Astrocyte (in vitro differentiated cells and primary cell): Measurements from ENCODE around the gene CATSPERZ. TPM values are rescaled to one million over a fixed set of nuclear protein-coding genes. Genes with fewer than 3 reads are reported as not detected.

Source experiments
- DNase-seq: peaks from one replicate; pipeline ENCODE4 v3.0.0-alpha.2; 2010; ENCODE audit warnings: low read depth
- FAIRE-seq: peaks from 2 replicates; lab custom pipeline; 2011; peaks lifted over from hg19 to GRCh38; lab: Jason Lieb, UNC
- H2AFZ ChIP-seq: 2 replicates; pipeline ENCODE4 v1.6.0; 2012; ENCODE audit warnings: low read depth, low read length, inconsistent platforms
- H3K27ac ChIP-seq: 2 replicates; pipeline ENCODE4 v1.5.1; 2011; ENCODE audit warnings: low read depth, low read length, inconsistent platforms
- H3K27me3 ChIP-seq: 2 replicates; pipeline ENCODE4 v1.6.0; 2011; ENCODE audit warnings: low read length, inconsistent platforms; ENCODE audit not compliant: insufficient read depth
- H3K36me3 ChIP-seq: 2 replicates; pipeline ENCODE4 v1.5.1; 2011; ENCODE audit warnings: low read length, inconsistent platforms; ENCODE audit not compliant: insufficient read depth
- H3K4me1 ChIP-seq: 2 replicates; pipeline ENCODE4 v1.5.1; 2011; ENCODE audit warnings: low read length, inconsistent platforms; ENCODE audit not compliant: insufficient read depth
- H3K4me2 ChIP-seq: 2 replicates; pipeline ENCODE4 v1.6.0; 2012; ENCODE audit warnings: low read length, inconsistent platforms
- H3K4me3 ChIP-seq: 2 replicates; pipeline ENCODE4 v1.5.1; 2011; ENCODE audit warnings: low read depth, mild to moderate bottlenecking, low read length, inconsistent platforms; ENCODE audit not compliant: insufficient read depth
- H3K79me2 ChIP-seq: 2 replicates; pipeline ENCODE4 v1.6.0; 2012; ENCODE audit warnings: mild to moderate bottlenecking, low read length, inconsistent platforms; ENCODE audit not compliant: insufficient read depth
- H3K9ac ChIP-seq: 2 replicates; pipeline ENCODE4 v1.6.0; 2012; ENCODE audit warnings: mild to moderate bottlenecking, low read length, inconsistent platforms
- H3K9me3 ChIP-seq: 2 replicates; pipeline ENCODE4 v1.5.1; 2012; ENCODE audit warnings: low read depth, mild to moderate bottlenecking, low read length, inconsistent platforms; ENCODE audit not compliant: insufficient read depth
- H4K20me1 ChIP-seq: 2 replicates; pipeline ENCODE4 v1.6.0; 2012; ENCODE audit warnings: low read length, inconsistent platforms; ENCODE audit not compliant: insufficient read depth
- H3K27ac Mint-ChIP-seq: one replicate; pipeline ENCODE4 v1.8.0; 2021; ENCODE audit warnings: mild to moderate bottlenecking, mixed read lengths; ENCODE audit not compliant: unreplicated experiment
- H3K27me3 Mint-ChIP-seq: one replicate; pipeline ENCODE4 v1.8.0; 2021; ENCODE audit warnings: low read depth, mixed read lengths; ENCODE audit not compliant: unreplicated experiment
- H3K36me3 Mint-ChIP-seq: one replicate; pipeline ENCODE4 v1.8.0; 2021; ENCODE audit warnings: low read depth, mixed read lengths; ENCODE audit not compliant: unreplicated experiment
- H3K4me1 Mint-ChIP-seq: one replicate; pipeline ENCODE4 v1.8.0; 2021; ENCODE audit warnings: low read depth, mixed read lengths; ENCODE audit not compliant: unreplicated experiment
- H3K4me3 Mint-ChIP-seq: one replicate; pipeline ENCODE4 v1.8.0; 2021; ENCODE audit warnings: mild to moderate bottlenecking, moderate library complexity, mixed read lengths; ENCODE audit not compliant: unreplicated experiment
- H3K9me3 Mint-ChIP-seq: one replicate; pipeline ENCODE4 v1.8.0; 2021; ENCODE audit warnings: mild to moderate bottlenecking, mixed read lengths; ENCODE audit not compliant: unreplicated experiment
- CTCF ChIP-seq: IDR thresholded peaks from 2 replicates; pipeline ENCODE4 v1.5.1; 2011; ENCODE audit warnings: low read depth, mild to moderate bottlenecking, inconsistent platforms, low read length, moderate library complexity; ENCODE audit not compliant: insufficient read depth
- EZH2 ChIP-seq: IDR thresholded peaks from 2 replicates; pipeline ENCODE4 v1.6.1; 2012; ENCODE audit warnings: mild to moderate bottlenecking, low read length, inconsistent platforms; ENCODE audit not compliant: insufficient read depth
- total RNA-seq: library from RNA; stranded (reverse); gene quantifications from 2 replicates; pipeline ENCODE4 v1.2.1, GENCODE V29; 2021

Gene CATSPERZ
- total RNA-seq, 1 donor from 2014 or later: not detected

GRCh38 chr11:64331569-64332371 lies 31.6 kb downstream of the CATSPERZ start:
- FAIRE-seq (no peak), DNase-seq (peak; percentile 76)
- H4K20me1 ChIP-seq: peaks cover 4% of the 10 kb centered on the region
- Mint-ChIP-seq H3K36me3 (peaks cover 2% of the 10 kb centered on the region), H3K9me3 (peaks cover 2% of the 10 kb centered on the region), H3K4me1 (peaks cover 11% of the 10 kb centered on the region), H3K27me3 (peaks cover 9% of the 10 kb centered on the region), H3K27ac (no peak overlapping the region), H3K4me3 (no peak overlapping the region)
- no peaks in the 10 kb centered on the region for H3K36me3 ChIP-seq
- H3K9me3 ChIP-seq: no peaks in the 10 kb centered on the region
- no peak overlapping the region for H3K9ac ChIP-seq
- H3K27ac ChIP-seq: no peak overlapping the region
- H3K4me3 ChIP-seq: no peak overlapping the region
- peaks cover 16% of the 10 kb centered on the region for H3K4me1 ChIP-seq
- peak overlapping the region; percentile 49 for H3K4me2 ChIP-seq
- TF ChIP-seq EZH2 (no peak), CTCF (peak; percentile 44)
- H3K79me2 ChIP-seq: no peaks in the 10 kb centered on the region
- no peaks in the 10 kb centered on the region for H3K27me3 ChIP-seq
- H2AFZ ChIP-seq: peak overlapping the region; percentile 35

- H3K4me2 ChIP-seq: no peak overlapping the region
- no peaks in the 10 kb centered on the region for H3K36me3 ChIP-seq
- peaks cover 16% of the 10 kb centered on the region for H3K4me1 ChIP-seq
- H3K9me3 Mint-ChIP-seq: no peaks in the 10 kb centered on the region
- H4K20me1 ChIP-seq: peaks cover 4% of the 10 kb centered on the region
- no peaks in the 10 kb centered on the region for H3K27me3 ChIP-seq
- peaks cover 6% of the 10 kb centered on the region for H3K27me3 Mint-ChIP-seq
- no peak overlapping the region for H3K9ac ChIP-seq
- no peak overlapping the region for H3K27ac ChIP-seq
- H3K4me3 ChIP-seq: no peak overlapping the region
- no peaks in the 10 kb centered on the region for H3K79me2 ChIP-seq
- H3K27ac Mint-ChIP-seq: no peak overlapping the region
- DNase-seq (no peak), FAIRE-seq (no peak)
- H2AFZ ChIP-seq: no peak overlapping the region
- H3K4me3 Mint-ChIP-seq: no peak overlapping the region
- no peaks in the 10 kb centered on the region for H3K9me3 ChIP-seq
- peaks cover 11% of the 10 kb centered on the region for H3K4me1 Mint-ChIP-seq
- TF ChIP-seq CTCF (no peak), EZH2 (no peak)
- H3K36me3 Mint-ChIP-seq: no peaks in the 10 kb centered on the region
Measured at GRCh38 chr11:64333556-64333955, 33.4 kb downstream of the CATSPERZ start.
